ENCODE data around the gene UBE2Q2. TPM values are rescaled to one million over a fixed set of nuclear protein-coding genes. Genes with fewer than 3 reads are reported as not detected.

Gene UBE2Q2
- total RNA-seq, 1 donor from 2014 or later: 20.9 TPM

DNA sequence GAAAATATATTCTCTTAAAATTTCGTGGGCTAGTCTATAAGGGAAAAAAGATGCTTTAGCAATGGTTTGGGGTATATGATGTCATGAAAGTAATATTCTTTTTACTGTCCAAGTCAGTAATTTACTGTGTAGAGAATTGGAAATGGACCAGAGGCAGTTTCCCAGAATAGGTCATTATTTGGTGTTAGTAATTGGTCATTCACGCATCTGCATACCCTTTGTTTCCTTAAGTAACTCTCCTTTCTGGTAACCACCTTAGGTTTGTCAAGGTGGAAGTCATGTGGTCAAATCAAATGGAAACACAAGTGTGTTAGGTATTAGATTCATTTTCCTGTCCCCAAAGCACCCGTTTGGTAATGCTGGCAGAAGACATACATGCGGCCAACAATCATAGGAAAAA is 84.4 kb downstream of the UBE2Q2 start:
- no peak for ATAC-seq

DNA sequence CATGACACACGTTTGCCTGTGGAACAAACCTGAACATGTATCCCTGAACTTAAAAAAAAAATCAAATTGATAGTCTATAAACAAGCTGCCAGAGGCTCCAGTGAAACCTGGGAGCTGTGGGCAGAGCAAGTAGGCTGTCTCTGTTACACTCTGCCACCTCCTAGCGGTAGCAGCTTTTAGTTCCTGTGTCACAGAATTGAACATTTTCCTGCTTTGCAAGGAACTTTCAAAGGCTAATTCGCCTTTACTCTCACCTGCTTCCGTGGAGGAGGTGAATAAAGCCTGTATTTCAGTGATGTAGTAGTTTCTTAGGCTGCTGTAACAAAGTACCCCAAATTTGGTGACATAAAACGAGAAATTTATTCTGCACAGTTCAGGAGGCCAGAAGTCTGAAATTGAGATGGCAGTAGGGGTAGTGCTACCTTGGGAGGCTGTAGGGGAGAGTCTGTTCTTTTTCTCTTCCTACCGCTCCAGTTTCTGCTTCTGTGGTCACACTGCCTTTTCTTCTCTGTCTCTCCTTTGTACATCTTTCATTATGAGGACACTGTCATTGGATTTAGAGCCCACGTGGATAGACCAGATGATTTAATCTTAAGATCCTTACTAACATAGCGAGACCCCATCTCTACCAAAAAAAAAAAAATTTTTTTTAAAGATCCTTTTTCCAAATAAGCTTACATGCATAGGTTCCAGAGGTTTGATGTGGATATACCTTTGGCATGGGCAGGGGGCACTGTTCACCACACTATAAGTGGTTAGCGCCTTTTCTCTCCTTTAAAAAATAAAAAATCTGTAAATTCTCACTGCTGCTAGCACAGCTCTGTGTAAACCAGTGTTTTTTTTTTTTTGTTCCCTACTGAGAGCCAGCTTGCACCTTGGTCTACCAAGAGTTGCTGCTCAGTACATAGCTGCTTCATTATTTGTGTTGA is 85.7 kb downstream of the UBE2Q2 start:
- no peak for ATAC-seq

DNA sequence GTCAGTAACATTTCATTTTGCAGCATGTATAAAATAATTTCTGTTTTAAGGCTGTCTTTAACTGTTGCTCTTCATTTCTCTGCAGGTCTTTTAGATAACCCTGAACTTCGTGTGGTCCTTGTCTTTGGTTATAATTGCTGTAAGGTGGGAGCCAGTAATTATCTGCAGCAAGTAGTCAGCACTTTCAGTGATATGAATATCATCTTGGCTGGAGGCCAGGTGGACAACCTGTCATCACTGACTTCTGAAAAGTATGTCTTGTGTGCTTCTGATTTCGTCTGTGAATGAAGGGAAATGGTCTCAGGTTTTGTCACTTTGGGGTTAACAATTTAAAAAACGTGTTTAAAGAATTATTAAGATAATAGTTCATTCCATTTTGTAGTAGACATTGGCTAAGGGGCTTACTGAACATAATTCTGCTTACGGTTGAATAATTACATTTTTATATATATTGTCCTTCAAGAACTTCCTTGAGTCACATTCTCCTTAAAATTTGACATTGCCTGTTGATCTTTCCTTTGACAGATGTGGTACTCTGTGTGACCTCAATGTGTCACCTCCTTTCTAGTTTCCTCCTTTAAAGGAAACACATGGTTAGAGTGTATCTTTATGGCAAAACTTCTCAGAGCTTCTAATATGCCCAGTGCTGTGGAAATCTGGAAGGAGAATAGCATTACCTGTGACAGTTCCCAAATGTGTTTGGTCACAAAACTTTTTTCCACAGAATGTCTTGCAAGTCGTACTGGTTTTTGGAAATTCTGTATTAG is 86.7 kb downstream of the UBE2Q2 start:
- ATAC-seq: peak; percentile 59

DNA sequence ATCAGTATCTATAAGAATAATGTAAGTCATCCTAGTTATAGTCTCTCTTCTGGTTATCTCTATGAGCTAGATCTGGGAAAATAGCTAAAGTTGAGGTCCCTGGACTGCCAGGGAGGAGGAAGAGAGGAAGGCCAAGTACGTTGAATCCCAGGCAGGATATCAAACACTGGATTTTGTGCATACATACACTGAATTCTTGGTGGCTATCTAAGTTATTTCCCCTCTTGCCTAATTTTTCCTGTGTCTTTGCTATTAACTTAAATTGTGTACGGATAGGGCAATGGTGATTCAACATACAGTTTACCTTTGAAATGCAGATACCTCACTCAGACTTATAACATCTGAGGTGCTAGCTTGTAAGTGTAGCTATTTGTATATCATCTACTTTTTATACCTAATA is 87.6 kb downstream of the UBE2Q2 start:
- ATAC-seq: no peak

DNA sequence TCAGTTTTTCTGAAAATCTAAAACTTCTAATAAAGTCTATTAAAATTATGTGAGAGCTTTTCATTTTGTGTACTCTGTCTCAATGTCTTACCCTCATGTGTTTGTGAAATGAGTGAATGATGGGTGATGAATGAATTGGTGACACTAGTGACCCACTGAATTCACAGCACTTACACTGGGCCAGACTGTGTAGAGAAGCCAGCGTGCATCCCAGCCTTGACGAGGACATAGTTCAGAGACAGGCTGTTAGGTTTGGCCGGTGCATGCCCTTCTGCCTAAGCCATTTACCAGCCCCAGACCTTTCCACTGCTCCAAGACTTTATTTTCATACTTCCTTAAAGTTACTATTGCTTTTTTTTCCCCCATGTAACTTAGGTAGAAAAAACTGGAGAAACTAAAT is 99.2 kb downstream of the UBE2Q2 start:
- ATAC-seq: no peak

DNA sequence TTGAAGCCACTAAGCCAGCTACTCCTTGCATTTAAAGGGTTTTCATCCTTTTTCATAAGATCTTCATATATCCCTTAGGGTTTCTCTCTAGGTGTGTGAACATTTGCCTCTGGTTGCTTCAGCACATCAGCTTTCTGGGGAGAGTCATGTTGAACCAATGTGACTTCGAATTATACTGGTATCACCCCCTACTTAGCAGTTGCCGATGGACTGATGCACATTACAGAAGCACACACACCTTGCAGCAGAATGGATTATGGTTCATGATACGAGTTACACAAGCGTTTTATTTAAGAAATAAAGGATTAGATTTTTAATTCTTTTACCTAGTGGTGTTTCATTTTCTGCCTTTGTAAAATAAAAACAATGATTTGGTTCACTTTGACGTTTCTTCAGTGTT is 100.0 kb downstream of the UBE2Q2 start:
- no peak for ATAC-seq

DNA sequence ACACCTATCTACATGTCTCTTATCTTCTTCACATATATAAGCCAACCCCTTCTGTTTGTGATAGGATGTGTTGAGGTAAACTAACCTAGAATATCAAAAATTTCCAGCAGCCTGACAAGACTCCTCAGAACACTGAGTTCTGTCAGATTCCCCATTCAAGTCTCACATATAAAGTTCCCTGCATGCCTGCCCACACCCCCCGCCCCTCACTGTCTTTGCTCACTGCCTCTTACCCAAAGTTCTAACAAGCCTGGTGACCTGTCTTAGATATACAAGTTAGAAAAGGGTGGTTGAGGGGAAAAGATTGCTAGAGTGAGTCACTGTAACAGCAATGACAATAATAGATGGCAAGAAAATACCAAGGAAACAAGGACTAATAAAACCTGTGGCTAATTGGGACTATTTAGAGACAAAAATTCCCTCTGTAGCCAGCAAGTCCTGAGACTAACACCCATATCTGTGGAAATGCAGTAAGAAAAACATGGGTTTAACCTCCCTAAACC is 100.5 kb downstream of the UBE2Q2 start:
- no peak for ATAC-seq

DNA sequence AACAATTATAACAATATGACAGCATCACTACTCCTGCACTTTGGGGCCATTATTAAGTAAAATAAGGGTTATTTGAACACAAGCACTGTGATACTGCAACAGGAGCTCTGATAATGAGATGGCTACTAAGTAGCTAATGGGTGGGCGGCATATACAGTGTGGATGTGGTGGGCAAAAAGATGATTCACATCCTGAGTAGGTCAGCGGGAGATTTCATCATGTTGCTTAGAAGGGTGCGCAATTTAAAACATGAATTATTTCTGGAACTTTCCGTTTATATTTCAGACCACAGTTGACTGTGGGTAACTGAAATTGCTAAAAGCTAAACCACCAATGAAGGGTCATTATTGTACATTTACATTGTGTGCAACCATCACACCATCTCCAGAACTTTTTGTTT is 102.7 kb downstream of the UBE2Q2 start:
- ATAC-seq: no peak

DNA sequence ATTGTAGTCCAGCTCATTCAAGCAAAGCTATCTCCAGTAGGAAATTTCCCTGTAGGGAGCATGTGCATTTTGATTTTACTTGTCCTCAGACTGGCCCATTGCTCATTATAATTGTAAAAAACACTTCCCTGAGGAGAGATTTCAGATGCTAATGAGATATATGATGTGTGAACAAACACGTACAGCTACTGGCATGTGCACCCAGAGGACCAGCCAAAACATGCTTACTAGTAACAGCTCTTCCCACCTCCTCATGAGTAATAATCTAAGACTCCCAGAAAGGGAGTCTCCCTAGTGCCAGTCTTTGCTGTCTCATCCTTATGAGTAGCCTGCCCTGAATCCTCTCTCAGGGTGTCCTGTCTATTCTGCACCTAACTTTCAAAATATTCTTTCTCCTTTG is 103.8 kb downstream of the UBE2Q2 start:
- ATAC-seq: peak; percentile 98

DNA sequence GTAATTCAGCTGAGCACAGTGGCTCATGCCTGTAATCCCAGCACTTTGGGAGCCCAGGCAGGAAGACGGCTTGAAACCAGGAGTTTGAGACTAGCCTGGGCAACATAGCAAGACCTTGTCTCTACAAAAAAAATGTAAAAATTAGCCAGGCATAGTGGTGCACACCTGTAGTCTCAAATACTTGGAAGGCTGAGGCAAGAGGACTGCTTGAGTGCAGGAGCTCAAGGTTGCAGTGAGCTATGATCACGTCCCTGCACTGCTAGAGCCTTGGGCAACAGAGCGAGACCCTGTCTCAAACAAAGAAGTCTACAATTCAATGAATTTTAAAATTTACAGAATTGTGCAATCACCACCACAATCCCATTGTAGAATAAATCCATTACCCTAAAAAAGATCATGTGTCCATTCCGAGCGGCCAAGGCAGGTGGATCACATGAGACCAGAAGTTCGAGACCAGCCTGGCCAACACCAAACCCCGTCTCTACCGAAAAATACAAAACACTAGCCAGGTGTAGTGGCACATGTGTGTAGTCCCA is 105.6 kb downstream of the UBE2Q2 start:
- no peak for ATAC-seq

Other genes starting within 250 kb of the UBE2Q2 start
- gene SNUPN, start 217.7 kb upstream of the UBE2Q2 start, total RNA-seq: 12.1 TPM
- gene IMP3, start 203.2 kb upstream of the UBE2Q2 start, total RNA-seq: 68.1 TPM
- 24.7 TPM for gene SNX33, start 195.5 kb upstream of the UBE2Q2 start, total RNA-seq
- 1.9 TPM for gene CSPG4, start 130.6 kb upstream of the UBE2Q2 start, total RNA-seq
- gene FBXO22, start 60.4 kb downstream of the UBE2Q2 start, total RNA-seq: 23.8 TPM
- 1.6 TPM for gene NRG4, start 169.0 kb downstream of the UBE2Q2 start, total RNA-seq
- 0.08 TPM for gene TMEM266, start 216.5 kb downstream of the UBE2Q2 start, total RNA-seq